Skin epidermis (tissue), 12 donors: ENCODE measurements around the gene CD44.
A peak's percentile ranks its signal among the peaks of the same experiment; 100 is the strongest.
"Not testable (repeated sequence)": the region's sequence is repeated elsewhere in the genome, so short reads cannot be mapped to it uniquely, and the experiment has no call there.

ENCODE experiments used
- H3K27ac ChIP-seq, 21 experiments: fragments of 200-600 bp; sonication (generic) in 11 of 21; one replicate each; pipeline ENCODE4 v1.5.0; 2020; ENCODE audit warnings: mild to moderate bottlenecking in 3 of 21, inconsistent platforms in 2 of 21, moderate library complexity in 2 of 21
- H3K4me3 ChIP-seq, 7 experiments: fragments of 200-600 bp; sonication (generic) in 2 of 7; one replicate each; pipeline ENCODE4 v1.5.0; 2020; ENCODE audit warnings: inconsistent platforms in 2 of 7, mild to moderate bottlenecking in 2 of 7, moderate library complexity in 1 of 7

CD44 gene

GRCh38 chr11:35225946-35226520 lies 87.1 kb downstream of the CD44 start:
- Histone ChIP-seq H3K4me3 (no peak overlapping the region), H3K27ac (peak overlapping the region in 4 of 21 experiments; percentile 1 to 54 (median 11))

GRCh38 chr11:35226756-35227155 lies 87.8 kb downstream of the CD44 start:
- peak overlapping the region in 11 of 21 experiments; percentile 1 to 66 (median 32) for H3K27ac ChIP-seq
- not testable (repeated sequence) for H3K4me3 ChIP-seq

- H3K27ac ChIP-seq, result peak overlapping the region in 14 of 21 experiments; percentile 1 to 66 (median 31)
Measured at GRCh38 chr11:35227576-35228327, 88.8 kb downstream of the CD44 start.

GRCh38 chr11:35228328-35228725 lies 89.4 kb downstream of the CD44 start:
- H3K4me3 ChIP-seq, result no peak overlapping the region

More at GRCh38 chr11:35227576-35228327, 88.8 kb downstream of the CD44 start:
- H3K4me3 ChIP-seq, result no peak overlapping the region

GRCh38 chr11:35230388-35230787 lies 91.4 kb downstream of the CD44 start:
- peak overlapping the region in 1 of 21 experiments; percentile 34 for H3K27ac ChIP-seq

More at GRCh38 chr11:35228328-35228725, 89.4 kb downstream of the CD44 start:
- peak overlapping the region in 7 of 21 experiments; percentile 1 to 65 (median 23) for H3K27ac ChIP-seq

GRCh38 chr11:35231076-35231860 lies 92.3 kb downstream of the CD44 start:
- H3K4me3 ChIP-seq, result no peak overlapping the region
- H3K27ac ChIP-seq, result peak overlapping the region in 3 of 21 experiments; percentile 6 to 34 (median 6)

More at GRCh38 chr11:35230388-35230787, 91.4 kb downstream of the CD44 start:
- H3K4me3 ChIP-seq, result no peak overlapping the region

- Histone ChIP-seq H3K27ac (peak overlapping the region in 5 of 21 experiments; percentile 3 to 55 (median 35)), H3K4me3 (no peak overlapping the region)
Measured at GRCh38 chr11:35232891-35233330, 93.9 kb downstream of the CD44 start.

GRCh38 chr11:35233518-35233917 lies 94.5 kb downstream of the CD44 start:
- peak overlapping the region in 6 of 21 experiments; percentile 3 to 40 (median 13) for H3K27ac ChIP-seq
- no peak overlapping the region for H3K4me3 ChIP-seq

GRCh38 chr11:35234460-35235156 lies 95.6 kb downstream of the CD44 start:
- Histone ChIP-seq H3K27ac (peak overlapping the region in 4 of 21 experiments; percentile 7 to 78 (median 70)), H3K4me3 (no peak overlapping the region)

GRCh38 chr11:35235157-35235468 lies 96.1 kb downstream of the CD44 start:
- peak overlapping the region in 9 of 21 experiments; percentile 52 to 78 (median 65) for H3K27ac ChIP-seq

GRCh38 chr11:35235498-35235897 lies 96.5 kb downstream of the CD44 start:
- Histone ChIP-seq H3K27ac (peak overlapping the region in 16 of 21 experiments; percentile 0 to 78 (median 64)), H3K4me3 (no peak overlapping the region)

More at GRCh38 chr11:35235157-35235468, 96.1 kb downstream of the CD44 start:
- no peak overlapping the region for H3K4me3 ChIP-seq

- Histone ChIP-seq H3K27ac (peak overlapping the region in 20 of 21 experiments; percentile 0 to 81 (median 64)), H3K4me3 (no peak overlapping the region)
Measured at GRCh38 chr11:35235936-35236666, 97.1 kb downstream of the CD44 start.

- Histone ChIP-seq H3K4me3 (no peak overlapping the region), H3K27ac (peak overlapping the region in 19 of 21 experiments; percentile 31 to 81 (median 65))
Measured at GRCh38 chr11:35236667-35237003, 97.7 kb downstream of the CD44 start.

GRCh38 chr11:35237351-35237750 lies 98.4 kb downstream of the CD44 start:
- Histone ChIP-seq H3K4me3 (no peak overlapping the region), H3K27ac (peak overlapping the region in 16 of 21 experiments; percentile 42 to 81 (median 62))

- H3K27ac ChIP-seq, result peak overlapping the region in 9 of 21 experiments; percentile 1 to 81 (median 56)
- no peak overlapping the region for H3K4me3 ChIP-seq
Measured at GRCh38 chr11:35237860-35238715, 99.1 kb downstream of the CD44 start.

- peak overlapping the region in 3 of 21 experiments; percentile 0 to 43 (median 24) for H3K27ac ChIP-seq
- no peak overlapping the region for H3K4me3 ChIP-seq
Measured at GRCh38 chr11:35238882-35239281, 99.9 kb downstream of the CD44 start.

GRCh38 chr11:35239471-35240075 lies 100.6 kb downstream of the CD44 start:
- H3K4me3 ChIP-seq, result no peak overlapping the region
- H3K27ac ChIP-seq, result peak overlapping the region in 2 of 21 experiments; percentile 0 to 43
